ENCODE results near the gene ZNF202. TPM values are rescaled to one million over a fixed set of nuclear protein-coding genes. Genes with fewer than 3 reads are reported as not detected.

ZNF202 gene
- total RNA-seq, 1 donor from 2014 or later, result 10.5 TPM

GRCh38 chr11:123773959-123774358 is 32.5 kb upstream of the ZNF202 start:
- no peak for DNase-seq (ENCODE audit: low read depth)
- Histone ChIP-seq H3K36me3 (ENCODE audit: control insufficient read depth, insufficient read depth, low read length) (no peaks in the 10 kb centered on the region), H3K4me3 (ENCODE audit: low read depth, low read length) (no peak overlapping the region), H3K27me3 (ENCODE audit: control insufficient read depth, insufficient read depth, low read length) (no peaks in the 10 kb centered on the region)
- TF ChIP-seq, protein P1, sequence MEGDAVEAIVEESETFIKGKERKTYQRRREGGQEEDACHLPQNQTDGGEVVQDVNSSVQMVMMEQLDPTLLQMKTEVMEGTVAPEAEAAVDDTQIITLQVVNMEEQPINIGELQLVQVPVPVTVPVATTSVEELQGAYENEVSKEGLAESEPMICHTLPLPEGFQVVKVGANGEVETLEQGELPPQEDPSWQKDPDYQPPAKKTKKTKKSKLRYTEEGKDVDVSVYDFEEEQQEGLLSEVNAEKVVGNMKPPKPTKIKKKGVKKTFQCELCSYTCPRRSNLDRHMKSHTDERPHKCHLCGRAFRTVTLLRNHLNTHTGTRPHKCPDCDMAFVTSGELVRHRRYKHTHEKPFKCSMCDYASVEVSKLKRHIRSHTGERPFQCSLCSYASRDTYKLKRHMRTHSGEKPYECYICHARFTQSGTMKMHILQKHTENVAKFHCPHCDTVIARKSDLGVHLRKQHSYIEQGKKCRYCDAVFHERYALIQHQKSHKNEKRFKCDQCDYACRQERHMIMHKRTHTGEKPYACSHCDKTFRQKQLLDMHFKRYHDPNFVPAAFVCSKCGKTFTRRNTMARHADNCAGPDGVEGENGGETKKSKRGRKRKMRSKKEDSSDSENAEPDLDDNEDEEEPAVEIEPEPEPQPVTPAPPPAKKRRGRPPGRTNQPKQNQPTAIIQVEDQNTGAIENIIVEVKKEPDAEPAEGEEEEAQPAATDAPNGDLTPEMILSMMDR (IDR thresholded peaks at IDR 0.05; ENCODE audit: insufficient read depth, low read length, poor library complexity, severe bottlenecking), result no peak

- TF ChIP-seq, protein P1 (IDR thresholded peaks at IDR 0.05; ENCODE audit: insufficient read depth, low read length, poor library complexity, severe bottlenecking), result no peak
- DNase-seq (ENCODE audit: low read depth), result no peak
- H3K4me3 ChIP-seq (ENCODE audit: low read depth, low read length), result no peak overlapping the region
- no peaks in the 10 kb centered on the region for H3K36me3 ChIP-seq (ENCODE audit: control insufficient read depth, insufficient read depth, low read length)
- no peaks in the 10 kb centered on the region for H3K27me3 ChIP-seq (ENCODE audit: control insufficient read depth, insufficient read depth, low read length)
These were observed 31.6 kb upstream of the ZNF202 start for GRCh38 chr11:123773026-123773425.

DNA sequence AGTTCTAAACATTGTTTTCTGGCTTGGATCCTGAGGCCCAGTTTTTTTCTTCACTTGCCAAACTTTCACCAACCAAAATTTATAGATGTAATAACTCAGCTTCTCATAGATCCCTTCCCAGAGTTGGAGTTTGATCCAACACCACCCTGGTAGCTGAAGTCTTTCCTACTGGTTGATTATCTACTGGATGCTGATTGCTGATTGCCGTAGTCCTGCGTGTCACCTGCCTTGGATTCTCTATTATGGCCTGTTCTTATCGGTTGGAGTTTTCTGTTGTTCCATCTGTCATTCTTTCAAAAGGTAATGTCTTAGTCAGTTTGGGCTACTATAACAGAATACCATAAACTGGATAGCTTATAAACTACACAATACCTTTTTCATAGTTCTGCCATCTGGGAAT is 30.2 kb upstream of the ZNF202 start:
- H3K36me3 ChIP-seq (ENCODE audit: control insufficient read depth, insufficient read depth, low read length), result no peaks in the 10 kb centered on the region
- TF ChIP-seq, protein P1 (IDR thresholded peaks at IDR 0.05; ENCODE audit: insufficient read depth, low read length, poor library complexity, severe bottlenecking), result no peak
- no peak overlapping the region for H3K4me3 ChIP-seq (ENCODE audit: low read depth, low read length)
- no peaks in the 10 kb centered on the region for H3K27me3 ChIP-seq (ENCODE audit: control insufficient read depth, insufficient read depth, low read length)
- DNase-seq (ENCODE audit: low read depth), result no peak

DNA sequence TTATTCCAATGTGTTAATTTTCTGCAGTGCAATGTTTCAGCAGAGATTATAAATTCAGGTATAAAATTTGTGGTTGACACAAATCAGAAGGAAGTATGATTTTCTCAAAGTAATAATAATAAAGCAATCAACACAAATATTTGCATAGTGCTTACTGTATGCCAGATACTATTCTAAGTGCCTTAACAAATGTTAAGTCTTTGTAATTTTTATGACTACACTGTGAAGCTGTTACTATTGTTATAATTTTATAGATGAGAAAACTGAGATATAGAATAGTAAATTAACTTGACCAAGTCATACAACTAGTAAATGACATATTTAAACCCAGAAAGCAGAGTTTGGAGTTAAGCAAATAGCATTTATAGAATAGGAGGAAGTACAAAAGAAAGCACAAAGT is 29.3 kb upstream of the ZNF202 start:
- no peak for DNase-seq (ENCODE audit: low read depth)
- no peaks in the 10 kb centered on the region for H3K27me3 ChIP-seq (ENCODE audit: control insufficient read depth, insufficient read depth, low read length)
- no peak overlapping the region for H3K4me3 ChIP-seq (ENCODE audit: low read depth, low read length)
- TF ChIP-seq, protein P1 (IDR thresholded peaks at IDR 0.05; ENCODE audit: insufficient read depth, low read length, poor library complexity, severe bottlenecking), result no peak
- no peaks in the 10 kb centered on the region for H3K36me3 ChIP-seq (ENCODE audit: control insufficient read depth, insufficient read depth, low read length)

- no peaks in the 10 kb centered on the region for H3K27me3 ChIP-seq (ENCODE audit: control insufficient read depth, insufficient read depth, low read length)
- no peak overlapping the region for H3K4me3 ChIP-seq (ENCODE audit: low read depth, low read length)
- DNase-seq (ENCODE audit: low read depth), result no peak
- no peaks in the 10 kb centered on the region for H3K36me3 ChIP-seq (ENCODE audit: control insufficient read depth, insufficient read depth, low read length)
- TF ChIP-seq, protein P1 (IDR thresholded peaks at IDR 0.05; ENCODE audit: insufficient read depth, low read length, poor library complexity, severe bottlenecking), result no peak
These were observed 24.1 kb upstream of the ZNF202 start for GRCh38 chr11:123765601-123766000.

GRCh38 chr11:123762422-123762821 is 21.0 kb upstream of the ZNF202 start:
- no peak for DNase-seq (ENCODE audit: low read depth)
- Histone ChIP-seq H3K36me3 (ENCODE audit: control insufficient read depth, insufficient read depth, low read length) (no peaks in the 10 kb centered on the region), H3K4me3 (ENCODE audit: low read depth, low read length) (no peak overlapping the region), H3K27me3 (ENCODE audit: control insufficient read depth, insufficient read depth, low read length) (no peaks in the 10 kb centered on the region)
- TF ChIP-seq, protein P1 (IDR thresholded peaks at IDR 0.05; ENCODE audit: insufficient read depth, low read length, poor library complexity, severe bottlenecking), result no peak

All from kidney epithelial cell (primary cell).